ENCODE results near the gene BMP7.

DNA sequence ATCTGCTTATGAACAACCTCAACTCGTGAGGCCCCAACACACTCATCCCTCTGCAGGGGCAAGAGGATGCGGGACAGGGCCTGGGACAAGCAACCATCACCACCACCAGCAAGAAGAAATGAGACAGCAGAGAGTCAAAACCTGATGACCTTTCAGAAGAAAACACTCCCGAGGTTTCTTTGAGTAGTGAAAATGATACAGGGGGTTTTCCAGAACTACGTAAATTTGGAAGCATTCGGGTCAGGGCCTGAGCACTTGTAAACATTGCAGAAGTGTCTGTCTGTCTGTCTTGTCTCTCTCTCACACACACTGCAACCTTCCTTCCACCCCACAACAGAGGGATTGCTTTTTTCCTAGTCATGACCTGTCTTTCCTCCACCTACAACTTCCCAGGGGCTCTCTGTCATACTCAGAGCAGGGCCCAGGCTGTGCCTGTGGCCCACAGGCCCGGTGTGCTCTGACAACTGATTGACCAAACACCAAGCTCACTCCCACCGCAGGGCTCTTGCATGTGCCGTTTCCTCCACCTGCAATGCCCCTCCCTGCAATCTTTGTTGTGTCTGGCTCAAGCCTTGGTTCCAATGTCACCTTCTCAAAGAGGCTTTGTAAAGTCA is 90.9 kb downstream of the BMP7 start:
- TF ChIP-seq EZH2 (IDR thresholded peaks at IDR 0.05) = no peak
- TF ChIP-seq POLR2AphosphoS5 (IDR thresholded peaks at IDR 0.05; ENCODE audit: borderline replicate concordance, low read depth, low read length) = no peak
